Myocyte (in vitro differentiated cells): Measurements from ENCODE around the gene IREB2. TPM values are rescaled to one million over a fixed set of nuclear protein-coding genes. Genes with fewer than 3 reads are reported as not detected.
A peak's percentile ranks its signal among the peaks of the same experiment; 100 is the strongest.

ENCODE experiments used
- DNase-seq: peaks from one replicate; pipeline ENCODE4 v3.0.0-alpha.2; 2012; ENCODE audit warnings: low read depth
- total RNA-seq: library from RNA; depleted of rRNA; stranded (reverse); fragments of >200 nt; gene quantifications from 2 replicates; pipeline ENCODE4 v1.2.3, GENCODE V29; 2014

IREB2 gene
- total RNA-seq, 1 donor from 2014 or later = 29.7 TPM

DNA sequence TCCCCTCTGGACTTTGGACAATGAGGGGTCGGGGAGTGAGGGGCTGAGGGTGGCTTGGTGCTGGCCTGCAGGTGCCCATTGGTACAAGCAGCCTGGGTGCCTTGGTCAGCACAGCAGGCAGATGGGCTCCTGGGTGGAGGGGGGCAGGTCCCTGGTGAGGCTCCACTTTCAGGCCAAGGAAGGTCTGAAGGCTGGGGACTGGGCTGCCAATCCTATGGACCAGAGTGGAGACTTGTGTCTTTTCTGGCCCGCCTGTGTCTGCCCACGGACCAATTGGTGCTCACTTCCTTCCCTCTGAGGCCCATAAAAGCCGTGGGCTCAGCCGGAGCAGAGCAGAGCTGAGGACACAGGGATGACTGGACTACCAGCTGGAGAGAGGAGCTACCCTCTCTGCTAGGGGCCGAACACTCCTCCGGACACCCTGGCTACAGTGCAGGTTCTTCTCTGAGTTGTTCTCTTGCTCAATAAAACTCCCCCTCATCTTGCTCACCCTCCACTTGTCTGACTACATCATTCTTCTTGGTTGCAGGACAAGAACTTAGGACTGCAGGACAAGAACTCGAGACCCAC is 31.9 kb upstream of the IREB2 start:
- DNase-seq = no peak

- no peak for DNase-seq
Measured at GRCh38 chr15:78407608-78408354, 30.2 kb upstream of the IREB2 start.

- DNase-seq = no peak
Measured at GRCh38 chr15:78408355-78408640, 29.7 kb upstream of the IREB2 start.

DNA sequence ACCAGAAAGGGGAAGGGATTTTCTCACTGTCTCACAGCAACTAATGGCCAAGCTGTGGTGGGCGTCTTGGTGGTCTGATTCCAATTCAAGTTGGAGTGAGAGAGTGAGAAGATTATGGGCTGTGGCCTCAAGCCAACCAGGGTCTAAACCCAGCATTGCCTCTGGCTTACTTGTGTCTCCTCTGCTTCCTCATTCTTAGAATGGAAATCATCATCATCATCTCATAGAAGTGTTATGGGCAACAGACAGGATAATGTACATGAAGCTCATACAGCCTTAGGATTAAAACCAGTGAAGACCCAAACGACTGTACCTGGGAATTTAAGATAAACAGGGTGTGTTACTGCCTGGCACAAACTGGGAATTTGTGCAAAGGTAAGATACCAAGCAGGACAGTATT is 29.1 kb upstream of the IREB2 start:
- no peak for DNase-seq

GRCh38 chr15:78411061-78411460 is 27.0 kb upstream of the IREB2 start:
- DNase-seq = no peak

- DNase-seq = no peak
Measured at GRCh38 chr15:78414621-78415250, 23.3 kb upstream of the IREB2 start.

- DNase-seq = peak; percentile 10
Measured at GRCh38 chr15:78415284-78415683, 22.7 kb upstream of the IREB2 start.

- no peak for DNase-seq
Measured at GRCh38 chr15:78417754-78418630, 20.0 kb upstream of the IREB2 start.

DNA sequence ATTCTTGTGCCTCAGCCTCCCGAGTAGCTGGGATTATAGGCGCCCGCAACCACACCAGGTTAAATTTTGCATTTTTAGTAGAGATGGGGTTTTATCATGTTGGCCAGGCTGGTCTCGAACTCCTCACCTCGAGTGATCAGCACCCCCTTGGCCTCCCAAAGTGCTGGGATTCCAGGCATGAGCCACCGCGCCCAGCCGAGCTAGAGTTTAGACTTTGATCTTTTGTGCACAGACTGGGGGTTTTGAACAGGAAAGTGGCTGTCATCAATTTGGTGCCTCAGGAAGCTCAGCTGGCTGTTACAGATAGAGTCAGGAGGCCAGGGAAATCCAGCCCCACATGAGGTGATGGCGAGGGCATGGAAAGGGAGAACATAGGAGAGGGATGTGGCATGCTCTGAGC is 19.3 kb upstream of the IREB2 start:
- no peak for DNase-seq

GRCh38 chr15:78419367-78419766 is 18.6 kb upstream of the IREB2 start:
- DNase-seq = no peak

DNA sequence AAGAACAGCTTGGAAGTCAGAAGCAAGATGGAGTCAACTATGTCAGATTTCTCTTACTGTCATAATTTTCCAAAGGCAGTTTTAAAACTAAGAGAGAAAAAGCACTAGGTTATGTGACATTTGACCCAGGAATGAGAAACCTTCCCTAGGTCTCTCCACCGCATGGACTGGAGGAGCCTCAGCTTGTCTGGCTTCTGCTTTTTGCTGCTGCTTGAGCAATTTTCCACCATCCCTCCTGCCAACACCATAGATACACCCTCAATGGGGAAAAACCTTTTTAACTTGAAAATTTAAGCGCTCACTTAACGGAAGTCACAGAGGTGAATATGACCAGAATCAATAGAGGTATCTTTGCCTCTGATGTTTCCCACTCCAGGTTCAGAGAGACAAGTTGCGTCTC is 17.8 kb upstream of the IREB2 start:
- no peak for DNase-seq

GRCh38 chr15:78420766-78421165 is 17.2 kb upstream of the IREB2 start:
- no peak for DNase-seq

- no peak for DNase-seq
Measured at GRCh38 chr15:78421238-78421965, 16.6 kb upstream of the IREB2 start.

GRCh38 chr15:78422571-78423340 is 15.3 kb upstream of the IREB2 start:
- DNase-seq = peak; percentile 58

- no peak for DNase-seq
Measured at GRCh38 chr15:78424673-78425072, 13.3 kb upstream of the IREB2 start.

DNA sequence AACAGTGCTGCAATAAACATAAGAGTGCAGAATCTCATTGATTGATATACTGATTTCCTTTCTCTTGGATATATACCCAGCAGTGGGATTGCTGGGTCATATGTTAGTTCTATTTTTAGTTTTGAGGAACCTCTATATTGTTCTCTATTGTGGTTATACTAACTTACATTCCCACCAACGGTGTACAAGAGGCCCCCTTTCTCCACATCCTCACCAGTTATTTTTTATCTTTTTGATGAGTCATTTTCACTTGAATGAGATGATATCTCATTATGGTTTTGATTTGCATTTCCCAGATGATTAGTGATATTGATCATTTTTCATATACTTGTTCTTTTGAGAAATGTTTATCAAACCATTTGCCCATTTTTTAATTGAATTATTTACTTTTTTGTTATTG is 12.4 kb upstream of the IREB2 start:
- DNase-seq = no peak

- DNase-seq = no peak
Measured at GRCh38 chr15:78426300-78426699, 11.7 kb upstream of the IREB2 start.

- no peak for DNase-seq
Measured at GRCh38 chr15:78427953-78428352, 10.1 kb upstream of the IREB2 start.

GRCh38 chr15:78429477-78429876 is 8.5 kb upstream of the IREB2 start:
- no peak for DNase-seq

- no peak for DNase-seq
Measured at GRCh38 chr15:78431955-78432354, 6.1 kb upstream of the IREB2 start.

DNA sequence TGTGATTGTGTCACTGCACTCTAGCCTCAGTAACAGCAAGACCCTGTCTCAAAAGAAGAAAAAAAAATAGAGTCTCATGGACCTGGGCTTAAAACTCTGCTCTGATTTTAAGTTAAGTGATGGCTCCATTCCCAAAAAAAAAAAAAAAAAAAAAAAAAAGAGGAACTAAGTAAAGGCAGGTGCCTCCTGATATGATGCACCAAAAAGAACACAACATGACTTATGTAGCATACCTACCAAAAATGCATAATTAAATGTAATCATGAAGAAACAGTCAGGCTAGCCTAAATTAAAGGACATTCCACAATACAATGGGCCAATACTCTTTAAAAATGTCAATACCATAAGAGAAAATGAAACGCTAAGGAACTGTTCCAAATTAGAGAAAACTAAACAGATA is 5.4 kb upstream of the IREB2 start:
- no peak for DNase-seq
